GM23338 (cell line): ENCODE results near the gene ACCS. TPM values are rescaled to one million over a fixed set of nuclear protein-coding genes. Genes with fewer than 3 reads are reported as not detected.

Experiments used
- ATAC-seq: fragments of 200-7000 bp; cut with Tn5 transposase; 3 replicates; pipeline ENCODE4 v1.9.1; 2020
- DNase-seq: peaks from one replicate; pipeline ENCODE4 v3.0.0-alpha.2; 2015; ENCODE audit warnings: low spot score
- H2AFZ ChIP-seq: fragments of 200-600 bp; sonication (generic); 2 replicates; pipeline ENCODE4 v1.8.0; 2016; ENCODE audit warnings: antibody characterized with exemption, mild to moderate bottlenecking, moderate library complexity
- H3F3A ChIP-seq: fragments of 200-600 bp; sonication (generic); replicated peaks from 2 replicates; pipeline ENCODE4 v1.8.0; 2017; ENCODE audit warnings: antibody characterized with exemption, mixed run types, low read depth
- H3K27ac ChIP-seq: fragments of 200-600 bp; sonication (generic); 2 replicates; pipeline ENCODE4 v1.6.1; 2016; ENCODE audit warnings: low read depth
- H3K27me3 ChIP-seq: fragments of 200-600 bp; sonication (generic); 2 replicates; pipeline ENCODE4 v1.8.0; 2016; ENCODE audit warnings: mild to moderate bottlenecking, mixed run types, moderate library complexity; ENCODE audit not compliant: insufficient read depth
- H3K36me3 ChIP-seq: fragments of 200-600 bp; sonication (generic); 2 replicates; pipeline ENCODE4 v1.8.0; 2016; ENCODE audit warnings: mild to moderate bottlenecking; ENCODE audit not compliant: insufficient read depth
- H3K4me1 ChIP-seq: fragments of 200-600 bp; sonication (generic); 2 replicates; pipeline ENCODE4 v1.8.0; 2016; ENCODE audit warnings: mild to moderate bottlenecking, moderate library complexity; ENCODE audit not compliant: insufficient read depth
- H3K4me2 ChIP-seq: fragments of 200-600 bp; sonication (generic); 2 replicates; pipeline ENCODE4 v1.7.1; 2017; ENCODE audit warnings: mixed run types
- H3K4me3 ChIP-seq: fragments of 200-600 bp; sonication (generic); 2 replicates; pipeline ENCODE4 v1.6.1; 2016; ENCODE audit warnings: mixed run types
- H3K79me2 ChIP-seq: fragments of 200-600 bp; sonication (generic); replicated peaks from 2 replicates; pipeline ENCODE4 v1.8.0; 2017; ENCODE audit warnings: mild to moderate bottlenecking; ENCODE audit not compliant: insufficient read depth
- H3K9me2 ChIP-seq: fragments of 200-600 bp; sonication (generic); 2 replicates; pipeline ENCODE4 v1.8.0; 2017; ENCODE audit not compliant: insufficient read depth
- H4K20me1 ChIP-seq: fragments of 200-600 bp; sonication (generic); replicated peaks from 2 replicates; pipeline ENCODE4 v1.8.0; 2017; ENCODE audit warnings: mild to moderate bottlenecking; ENCODE audit not compliant: insufficient read depth
- H3K27ac Mint-ChIP-seq: 2 replicates; pipeline ENCODE4 v1.8.0; 2020; ENCODE audit warnings: inconsistent platforms, mild to moderate bottlenecking, moderate library complexity, mixed read lengths
- H3K27me3 Mint-ChIP-seq: 3 replicates; pipeline ENCODE4 v1.8.0; 2022; ENCODE audit warnings: low read depth, mild to moderate bottlenecking, moderate library complexity, mixed read lengths, inconsistent platforms; ENCODE audit not compliant: insufficient read depth, poor library complexity
- H3K36me3 Mint-ChIP-seq: 3 replicates; pipeline ENCODE4 v1.8.0; 2021; ENCODE audit warnings: low read depth, mild to moderate bottlenecking, inconsistent platforms, moderate library complexity, mixed read lengths
- H3K4me1 Mint-ChIP-seq: 3 replicates; pipeline ENCODE4 v1.8.0; 2020; ENCODE audit warnings: mild to moderate bottlenecking, inconsistent platforms, mixed read lengths
- H3K4me3 Mint-ChIP-seq: 3 replicates; pipeline ENCODE4 v1.8.0; 2021; ENCODE audit warnings: moderate library complexity, mild to moderate bottlenecking, inconsistent platforms, mixed read lengths
- H3K9me3 Mint-ChIP-seq: 3 replicates; pipeline ENCODE4 v1.8.0; 2020; ENCODE audit warnings: moderate library complexity, mild to moderate bottlenecking, inconsistent platforms, mixed read lengths
- CTCF ChIP-seq, 2 experiments: fragments of 200-600 bp in 1 of 2; sonication (generic) in 1 of 2; conservative IDR thresholded peaks; 2 replicates each; pipeline versions ENCODE4 v1.5.1 to v1.6.1; 2016 to 2017; ENCODE audit warnings: antibody characterized with exemption in 2 of 2, low read depth in 2 of 2, mild to moderate bottlenecking in 2 of 2, moderate library complexity in 1 of 2
- ETS1 ChIP-seq: IDR thresholded peaks from 2 replicates; pipeline ENCODE4 v1.6.1; 2016; ENCODE audit warnings: antibody characterized with exemption
- EZH2phosphoT487 ChIP-seq: fragments of 200-600 bp; sonication (generic); IDR thresholded peaks from one replicate; pipeline ENCODE4 v1.8.1; 2018; ENCODE audit warnings: antibody characterized with exemption; ENCODE audit not compliant: unreplicated experiment
- JUNB ChIP-seq: IDR thresholded peaks from one replicate; pipeline ENCODE4 v1.6.1; 2016; ENCODE audit warnings: antibody characterized with exemption; ENCODE audit not compliant: unreplicated experiment
- NANOG ChIP-seq: IDR thresholded peaks from 2 replicates; pipeline ENCODE4 v1.6.1; 2016; ENCODE audit warnings: antibody characterized with exemption, borderline replicate concordance
- REST ChIP-seq: IDR thresholded peaks from one replicate; pipeline ENCODE4 v1.6.1; 2018; ENCODE audit warnings: antibody characterized with exemption; ENCODE audit not compliant: unreplicated experiment
- STAT1 ChIP-seq: IDR thresholded peaks from one replicate; pipeline ENCODE4 v1.6.1; 2016; ENCODE audit warnings: antibody characterized with exemption; ENCODE audit not compliant: unreplicated experiment
- ZNF331 ChIP-seq: fragments of 250-450 bp; sonication (Bioruptor Pico); IDR thresholded peaks from 2 replicates; pipeline ENCODE4 v1.5.0; 2020; ENCODE audit warnings: low read depth, mild to moderate bottlenecking, moderate library complexity
- ZNF462 ChIP-seq: fragments of 250-450 bp; sonication (Bioruptor Pico); IDR thresholded peaks from 2 replicates; pipeline ENCODE4 v1.5.0; 2020; ENCODE audit warnings: mild to moderate bottlenecking, moderate library complexity
- polyA plus RNA-seq: library from polyadenylated mRNA; unstranded; fragments of >200 nt; fragmentation: Nextera tagmentation; extraction: Ambion mirVana; gene quantifications from 2 replicates; pipeline ENCODE4 v1.2.1, GENCODE V29; 2016
- total RNA-seq: library from RNA; depleted of rRNA; stranded (reverse); fragments of >200 nt; shearing (Covaris generic); gene quantifications from 2 replicates; pipeline ENCODE4 v1.2.3, GENCODE V29; 2014

The ACCS gene
- total and polyA plus RNA-seq, 2 experiments from 2014 or later, result 3.6 to 6.6 TPM

- no peak for TF ChIP-seq CTCF (conservative IDR thresholded peaks at IDR 0.05; ENCODE audit: low read depth in 2 of 2)
- TF ChIP-seq NANOG, result no peak
- no peak for TF ChIP-seq JUNB
These were observed 49.3 kb upstream of the ACCS start (continued) for GRCh38 chr11:44016546-44017442.

GRCh38 chr11:44017443-44018126 is 48.5 kb upstream of the ACCS start:
- Mint-ChIP-seq H3K27ac (no peak overlapping the region), H3K36me3 (no peaks in the 10 kb centered on the region), H3K4me3 (no peak overlapping the region), H3K9me3 (peaks cover 3% of the 10 kb centered on the region; the same call in 1 of the 3 replicates), H3K27me3 (peaks cover 10% of the 10 kb centered on the region), H3K4me1 (no peaks in the 10 kb centered on the region; the same call in 2 of the 3 replicates)
- Histone ChIP-seq H3K36me3 (no peaks in the 10 kb centered on the region), H2AFZ (no peak overlapping the region), H4K20me1 (no peaks in the 10 kb centered on the region), H3K4me3 (no peak overlapping the region), H3K4me1 (no peaks in the 10 kb centered on the region), H3F3A (no peaks in the 10 kb centered on the region), H3K4me2 (no peak overlapping the region), H3K27me3 (no peaks in the 10 kb centered on the region), H3K27ac (no peak overlapping the region), H3K9me2 (no peaks in the 10 kb centered on the region), H3K79me2 (no peaks in the 10 kb centered on the region)
- TF ChIP-seq STAT1 (no peak), EZH2phosphoT487 (no peak), ZNF462 (no peak), JUNB (no peak), ZNF331 (CRISPR knock-in tag) (no peak), ETS1 (no peak), NANOG (no peak), REST (no peak)
- DNase-seq (no peak), ATAC-seq (no peak)
